ENCODE results near the gene RSPH1.

The RSPH1 gene

GRCh38 chr21:42496120-42496838, at the start of gene RSPH1:
TSS of gene RSPH1 (minus strand) at chr21:42496224. CDS start at chr21:42496186, 38 bp downstream.
- no peaks in the 10 kb centered on the region for H3K36me3 ChIP-seq (ENCODE audit: control insufficient read depth, insufficient read depth, low read length)
- peak within 1 kb of the TSS; percentile 79 for H3K27ac ChIP-seq (ENCODE audit: low read depth, low read length)
- peak within 1 kb of the TSS; percentile 66 for H3K9ac ChIP-seq (ENCODE audit: low read length)
- peak within 1 kb of the TSS; percentile 88 for H3K4me3 ChIP-seq (ENCODE audit: low read length)
- peaks cover 4% of the 10 kb centered on the region for H3K4me1 ChIP-seq (ENCODE audit: control insufficient read depth, insufficient read depth, low read length)
- H3K27me3 ChIP-seq (ENCODE audit: control insufficient read depth, insufficient read depth, low read length), result no peaks in the 10 kb centered on the region

DNA sequence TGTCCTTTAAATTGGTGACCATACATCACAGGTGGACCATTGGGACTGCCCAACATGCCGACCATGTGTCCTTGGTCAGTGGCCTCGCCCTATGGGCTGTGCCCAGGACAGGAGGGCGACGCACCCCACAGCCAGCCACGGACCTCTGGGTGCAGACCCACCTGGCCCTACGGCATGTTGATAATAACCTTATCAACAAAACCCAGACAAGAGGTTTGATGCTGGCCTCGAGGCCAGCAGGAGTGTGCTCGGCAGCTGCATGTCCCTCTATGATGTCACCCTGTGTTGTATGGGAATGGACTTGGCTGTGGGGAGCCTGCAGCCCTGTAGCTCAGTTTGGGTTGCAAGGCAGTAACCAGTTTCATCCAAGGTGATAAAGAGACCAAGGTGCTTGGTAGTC, 49.7 kb upstream of the RSPH1 start:
- Histone ChIP-seq H3K4me1 (ENCODE audit: control insufficient read depth, insufficient read depth, low read length) (no peaks in the 10 kb centered on the region), H3K9ac (ENCODE audit: low read length) (no peak overlapping the region), H3K36me3 (ENCODE audit: control insufficient read depth, insufficient read depth, low read length) (peaks cover 18% of the 10 kb centered on the region), H3K27ac (ENCODE audit: low read depth, low read length) (no peak overlapping the region), H3K4me3 (ENCODE audit: low read length) (no peak overlapping the region), H3K27me3 (ENCODE audit: control insufficient read depth, insufficient read depth, low read length) (no peaks in the 10 kb centered on the region)

GRCh38 chr21:42545317-42545716, 49.3 kb upstream of the RSPH1 start:
- no peaks in the 10 kb centered on the region for H3K27me3 ChIP-seq (ENCODE audit: control insufficient read depth, insufficient read depth, low read length)
- no peaks in the 10 kb centered on the region for H3K4me1 ChIP-seq (ENCODE audit: control insufficient read depth, insufficient read depth, low read length)
- H3K36me3 ChIP-seq (ENCODE audit: control insufficient read depth, insufficient read depth, low read length), result peaks cover 18% of the 10 kb centered on the region

GRCh38 chr21:42544544-42544943, 48.5 kb upstream of the RSPH1 start:
- no peaks in the 10 kb centered on the region for H3K4me1 ChIP-seq (ENCODE audit: control insufficient read depth, insufficient read depth, low read length)
- peaks cover 18% of the 10 kb centered on the region for H3K36me3 ChIP-seq (ENCODE audit: control insufficient read depth, insufficient read depth, low read length)
- H3K27ac ChIP-seq (ENCODE audit: low read depth, low read length), result no peak overlapping the region
- no peaks in the 10 kb centered on the region for H3K27me3 ChIP-seq (ENCODE audit: control insufficient read depth, insufficient read depth, low read length)
- no peak overlapping the region for H3K9ac ChIP-seq (ENCODE audit: low read length)
- no peak overlapping the region for H3K4me3 ChIP-seq (ENCODE audit: low read length)

More at GRCh38 chr21:42545317-42545716, 49.3 kb upstream of the RSPH1 start:
- no peak overlapping the region for H3K27ac ChIP-seq (ENCODE audit: low read depth, low read length)
- H3K4me3 ChIP-seq (ENCODE audit: low read length), result no peak overlapping the region
- H3K9ac ChIP-seq (ENCODE audit: low read length), result no peak overlapping the region

GRCh38 chr21:42543106-42543847, 47.3 kb upstream of the RSPH1 start:
- peaks cover 9% of the 10 kb centered on the region for H3K36me3 ChIP-seq (ENCODE audit: control insufficient read depth, insufficient read depth, low read length)
- no peak overlapping the region for H3K9ac ChIP-seq (ENCODE audit: low read length)
- no peak overlapping the region for H3K4me3 ChIP-seq (ENCODE audit: low read length)
- no peak overlapping the region for H3K27ac ChIP-seq (ENCODE audit: low read depth, low read length)
- no peaks in the 10 kb centered on the region for H3K27me3 ChIP-seq (ENCODE audit: control insufficient read depth, insufficient read depth, low read length)
- H3K4me1 ChIP-seq (ENCODE audit: control insufficient read depth, insufficient read depth, low read length), result no peaks in the 10 kb centered on the region

GRCh38 chr21:42542596-42542995, 46.6 kb upstream of the RSPH1 start:
- Histone ChIP-seq H3K27ac (ENCODE audit: low read depth, low read length) (no peak overlapping the region), H3K4me3 (ENCODE audit: low read length) (no peak overlapping the region), H3K4me1 (ENCODE audit: control insufficient read depth, insufficient read depth, low read length) (no peaks in the 10 kb centered on the region), H3K36me3 (ENCODE audit: control insufficient read depth, insufficient read depth, low read length) (peaks cover 9% of the 10 kb centered on the region), H3K27me3 (ENCODE audit: control insufficient read depth, insufficient read depth, low read length) (no peaks in the 10 kb centered on the region), H3K9ac (ENCODE audit: low read length) (no peak overlapping the region)

GRCh38 chr21:42542196-42542595, 46.2 kb upstream of the RSPH1 start:
- H3K9ac ChIP-seq (ENCODE audit: low read length), result no peak overlapping the region
- no peak overlapping the region for H3K27ac ChIP-seq (ENCODE audit: low read depth, low read length)
- H3K4me3 ChIP-seq (ENCODE audit: low read length), result no peak overlapping the region
- no peaks in the 10 kb centered on the region for H3K27me3 ChIP-seq (ENCODE audit: control insufficient read depth, insufficient read depth, low read length)
- H3K36me3 ChIP-seq (ENCODE audit: control insufficient read depth, insufficient read depth, low read length), result peaks cover 8% of the 10 kb centered on the region
- no peaks in the 10 kb centered on the region for H3K4me1 ChIP-seq (ENCODE audit: control insufficient read depth, insufficient read depth, low read length)

DNA sequence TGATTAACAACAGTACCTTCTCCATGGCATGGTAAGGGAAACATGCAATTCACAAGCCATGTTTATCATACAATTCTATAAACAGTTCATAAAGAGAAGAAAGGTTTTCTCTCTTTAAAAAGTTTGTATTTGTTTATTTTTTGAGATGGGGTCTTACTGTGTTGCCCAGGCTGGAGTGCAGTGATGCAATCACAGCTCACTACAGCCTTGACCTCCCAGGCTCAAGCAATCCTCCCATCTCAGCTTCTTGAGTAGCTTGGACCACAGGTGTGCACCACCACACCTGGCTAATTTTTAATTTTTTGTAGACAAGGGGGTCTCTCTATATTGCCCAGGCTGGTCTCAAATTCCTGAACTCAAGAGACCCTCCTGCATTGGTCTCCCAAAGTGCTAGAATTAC, 45.6 kb upstream of the RSPH1 start:
- no peak overlapping the region for H3K27ac ChIP-seq (ENCODE audit: low read depth, low read length)
- peaks cover 5% of the 10 kb centered on the region for H3K36me3 ChIP-seq (ENCODE audit: control insufficient read depth, insufficient read depth, low read length)

DNA sequence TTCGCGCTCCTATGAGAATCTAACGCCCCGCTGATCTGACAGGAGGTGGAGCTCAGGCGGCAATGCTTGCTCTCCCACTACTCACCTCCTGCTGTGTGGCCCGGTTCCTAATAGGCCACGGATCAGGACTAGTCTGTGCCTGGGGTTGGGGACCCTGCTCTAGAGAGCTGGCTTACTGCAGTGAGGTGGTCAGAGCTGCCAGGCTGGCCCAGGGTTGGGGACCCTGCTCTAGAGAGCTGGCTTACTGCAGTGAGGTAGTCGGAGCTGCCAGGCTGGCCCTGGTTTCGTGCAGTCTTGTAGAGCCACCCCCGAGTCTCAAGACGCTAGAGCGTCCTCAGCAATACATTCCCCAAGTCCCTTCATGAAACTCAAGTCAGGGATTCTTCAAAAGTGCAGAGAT, 45.1 kb upstream of the RSPH1 start:
- H3K27me3 ChIP-seq (ENCODE audit: control insufficient read depth, insufficient read depth, low read length), result no peaks in the 10 kb centered on the region

More for the DNA sequence above, 45.6 kb upstream of the RSPH1 start:
- Histone ChIP-seq H3K9ac (ENCODE audit: low read length) (no peak overlapping the region), H3K27me3 (ENCODE audit: control insufficient read depth, insufficient read depth, low read length) (no peaks in the 10 kb centered on the region), H3K4me3 (ENCODE audit: low read length) (no peak overlapping the region), H3K4me1 (ENCODE audit: control insufficient read depth, insufficient read depth, low read length) (no peaks in the 10 kb centered on the region)

DNA sequence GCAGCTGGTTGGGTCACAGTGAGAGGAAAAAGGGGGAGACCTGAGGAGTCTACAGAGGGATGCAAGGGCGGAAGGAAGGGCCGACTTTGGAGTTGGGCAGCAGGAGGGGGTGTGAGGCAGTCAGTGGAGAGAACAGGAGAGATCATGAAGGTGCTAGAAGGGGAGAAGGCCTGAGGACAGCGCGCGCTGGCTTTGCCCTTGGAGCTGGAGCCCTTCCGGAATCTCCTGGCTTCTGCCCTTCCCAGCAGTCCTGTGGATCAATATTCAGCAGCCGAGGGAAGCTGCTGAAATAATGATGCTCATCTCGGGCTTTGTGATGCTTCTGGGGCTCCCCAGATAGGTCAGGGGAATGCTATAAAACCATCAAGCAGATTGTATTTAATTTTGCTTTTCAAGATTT, 44.4 kb upstream of the RSPH1 start:
- H3K9ac ChIP-seq (ENCODE audit: low read length), result no peak overlapping the region
- peaks cover 4% of the 10 kb centered on the region for H3K36me3 ChIP-seq (ENCODE audit: control insufficient read depth, insufficient read depth, low read length)
- no peaks in the 10 kb centered on the region for H3K4me1 ChIP-seq (ENCODE audit: control insufficient read depth, insufficient read depth, low read length)
- no peak overlapping the region for H3K27ac ChIP-seq (ENCODE audit: low read depth, low read length)
- no peaks in the 10 kb centered on the region for H3K27me3 ChIP-seq (ENCODE audit: control insufficient read depth, insufficient read depth, low read length)
- no peak overlapping the region for H3K4me3 ChIP-seq (ENCODE audit: low read length)

More for the DNA sequence above, 45.1 kb upstream of the RSPH1 start:
- Histone ChIP-seq H3K9ac (ENCODE audit: low read length) (no peak overlapping the region), H3K27ac (ENCODE audit: low read depth, low read length) (no peak overlapping the region), H3K36me3 (ENCODE audit: control insufficient read depth, insufficient read depth, low read length) (peaks cover 7% of the 10 kb centered on the region), H3K4me1 (ENCODE audit: control insufficient read depth, insufficient read depth, low read length) (no peaks in the 10 kb centered on the region), H3K4me3 (ENCODE audit: low read length) (no peak overlapping the region)

GRCh38 chr21:42539931-42540343, 43.9 kb upstream of the RSPH1 start:
- no peak overlapping the region for H3K9ac ChIP-seq (ENCODE audit: low read length)
- H3K27me3 ChIP-seq (ENCODE audit: control insufficient read depth, insufficient read depth, low read length), result no peaks in the 10 kb centered on the region
- no peak overlapping the region for H3K4me3 ChIP-seq (ENCODE audit: low read length)
- H3K27ac ChIP-seq (ENCODE audit: low read depth, low read length), result no peak overlapping the region
- no peaks in the 10 kb centered on the region for H3K4me1 ChIP-seq (ENCODE audit: control insufficient read depth, insufficient read depth, low read length)
- peaks cover 3% of the 10 kb centered on the region for H3K36me3 ChIP-seq (ENCODE audit: control insufficient read depth, insufficient read depth, low read length)

- Histone ChIP-seq H3K4me3 (ENCODE audit: low read length) (no peak overlapping the region), H3K27me3 (ENCODE audit: control insufficient read depth, insufficient read depth, low read length) (no peaks in the 10 kb centered on the region), H3K27ac (ENCODE audit: low read depth, low read length) (no peak overlapping the region), H3K4me1 (ENCODE audit: control insufficient read depth, insufficient read depth, low read length) (no peaks in the 10 kb centered on the region), H3K36me3 (ENCODE audit: control insufficient read depth, insufficient read depth, low read length) (peaks cover 3% of the 10 kb centered on the region), H3K9ac (ENCODE audit: low read length) (no peak overlapping the region)
These were observed 43.3 kb upstream of the RSPH1 start for GRCh38 chr21:42539342-42539741.
